Liver (tissue), 9 donors: Measurements from ENCODE around the gene CAPZB. TPM values are rescaled to one million over a fixed set of nuclear protein-coding genes. Genes with fewer than 3 reads are reported as not detected.

ENCODE experiments used
- DNase-seq: peaks from one replicate; pipeline ENCODE4 v3.0.0-alpha.2; 2017; ENCODE audit warnings: low spot score
- H3K27ac ChIP-seq, 2 donors: one replicate each; pipeline ENCODE4 v1.7.0; 2013; ENCODE audit warnings: inconsistent platforms in 2 of 2, low read length in 2 of 2, control low read depth in 1 of 2, low read depth in 1 of 2, mild to moderate bottlenecking in 1 of 2
- H3K27me3 ChIP-seq, 4 donors: one replicate each; pipeline versions ENCODE4 v1.6.1 to v1.7.0; 2013; ENCODE audit warnings: low read length in 3 of 4, inconsistent platforms in 1 of 4, mild to moderate bottlenecking in 1 of 4, moderate library complexity in 1 of 4; ENCODE audit not compliant: control insufficient read depth in 4 of 4, insufficient read depth in 4 of 4
- H3K36me3 ChIP-seq, 4 donors: one replicate each; pipeline versions ENCODE4 v1.6.1 to v1.7.0; 2013; ENCODE audit warnings: low read length in 3 of 4, mild to moderate bottlenecking in 3 of 4, low read depth in 1 of 4, moderate library complexity in 1 of 4; ENCODE audit not compliant: control insufficient read depth in 4 of 4, insufficient read depth in 3 of 4
- H3K4me1 ChIP-seq, 4 donors: one replicate each; pipeline versions ENCODE4 v1.6.1 to v1.7.0; 2013; ENCODE audit warnings: low read length in 3 of 4, mild to moderate bottlenecking in 3 of 4, moderate library complexity in 1 of 4; ENCODE audit not compliant: control insufficient read depth in 4 of 4, insufficient read depth in 4 of 4
- H3K4me3 ChIP-seq, 3 donors: one replicate each; pipeline versions ENCODE4 v1.6.1 to v1.7.0; 2013; ENCODE audit warnings: low read length in 3 of 3, control low read depth in 1 of 3, low read depth in 1 of 3, mild to moderate bottlenecking in 1 of 3
- H3K9ac ChIP-seq, 2 donors: one replicate each; pipeline ENCODE4 v1.7.0; 2013; ENCODE audit warnings: low read length in 2 of 2, mild to moderate bottlenecking in 2 of 2, moderate library complexity in 2 of 2, control low read depth in 1 of 2, low read depth in 1 of 2
- H3K9me3 ChIP-seq, 4 donors: one replicate each; pipeline versions ENCODE4 v1.6.1 to v1.7.0; 2013; ENCODE audit warnings: low read length in 3 of 4; ENCODE audit not compliant: control insufficient read depth in 4 of 4
- ATF3 ChIP-seq: IDR thresholded peaks from 2 replicates; pipeline ENCODE4 v1.6.1; 2016; ENCODE audit warnings: antibody characterized with exemption
- CTCF ChIP-seq: fragments of 150-350 bp; IDR thresholded peaks from 2 replicates; pipeline ENCODE4 v1.5.1; 2017; ENCODE audit warnings: improper control_type of control experiment, low read depth, low read length; ENCODE audit not compliant: missing input control
- EGR1 ChIP-seq, 2 donors: IDR thresholded peaks; 2 replicates each; pipeline ENCODE4 v1.6.1; 2016 to 2018; ENCODE audit warnings: antibody characterized with exemption in 2 of 2, low read depth in 2 of 2
- FOXA1 ChIP-seq: IDR thresholded peaks from 2 replicates; pipeline ENCODE4 v1.6.1; 2016; ENCODE audit warnings: antibody characterized with exemption
- FOXA2 ChIP-seq: IDR thresholded peaks from 2 replicates; pipeline ENCODE4 v1.6.1; 2016; ENCODE audit warnings: antibody characterized with exemption
- GABPA ChIP-seq, 2 donors: IDR thresholded peaks in 1 of 2; conservative IDR thresholded peaks in 1 of 2; 2 replicates each; pipeline ENCODE4 v1.6.1; 2016; ENCODE audit warnings: antibody characterized with exemption in 2 of 2, mild to moderate bottlenecking in 1 of 2, moderate library complexity in 1 of 2
- HNF4A ChIP-seq, 2 donors: conservative IDR thresholded peaks; 2 replicates each; pipeline ENCODE4 v1.6.1; 2016; ENCODE audit warnings: antibody characterized with exemption in 2 of 2, mild to moderate bottlenecking in 2 of 2
- HNF4G ChIP-seq: IDR thresholded peaks from 2 replicates; pipeline ENCODE4 v1.6.1; 2016; ENCODE audit warnings: antibody characterized with exemption
- JUND ChIP-seq, 2 donors: IDR thresholded peaks; 2 replicates each; pipeline ENCODE4 v1.6.1; 2016; ENCODE audit warnings: antibody characterized with exemption in 2 of 2
- MAX ChIP-seq: IDR thresholded peaks from 2 replicates; pipeline ENCODE4 v1.6.1; 2016; ENCODE audit warnings: antibody characterized with exemption
- NR2F2 ChIP-seq: IDR thresholded peaks from 2 replicates; pipeline ENCODE4 v1.6.1; 2016; ENCODE audit warnings: antibody characterized with exemption
- RAD21 ChIP-seq, 2 donors: IDR thresholded peaks; 2 replicates each; pipeline ENCODE4 v1.6.1; 2016; ENCODE audit warnings: antibody characterized with exemption in 2 of 2, mild to moderate bottlenecking in 2 of 2
- REST ChIP-seq: IDR thresholded peaks from 2 replicates; pipeline ENCODE4 v1.6.1; 2016; ENCODE audit warnings: antibody characterized with exemption, mild to moderate bottlenecking
- RXRA ChIP-seq, 2 donors: IDR thresholded peaks; 2 replicates each; pipeline ENCODE4 v1.6.1; 2017 to 2018; ENCODE audit warnings: antibody characterized with exemption in 2 of 2, mild to moderate bottlenecking in 1 of 2
- SP1 ChIP-seq: IDR thresholded peaks from 2 replicates; pipeline ENCODE4 v1.6.1; 2018; ENCODE audit warnings: antibody characterized with exemption, mild to moderate bottlenecking
- TAF1 ChIP-seq: conservative IDR thresholded peaks from 2 replicates; pipeline ENCODE4 v1.6.1; 2016; ENCODE audit warnings: antibody characterized with exemption, mild to moderate bottlenecking
- YY1 ChIP-seq: IDR thresholded peaks from 2 replicates; pipeline ENCODE4 v1.6.1; 2016; ENCODE audit warnings: antibody characterized with exemption, mild to moderate bottlenecking
- ZBTB33 ChIP-seq: IDR thresholded peaks from 2 replicates; pipeline ENCODE4 v1.6.1; 2016; ENCODE audit warnings: antibody characterized with exemption
- WGBS: extraction: QIAGEN DNeasy Blood & Tissue Kit; methylation state at CpG from one replicate; pipeline ENCODE4 v1.1.7; 2013; 5-methylcytosine and 5-hydroxymethylcytosine counted together
- polyA plus RNA-seq, 2 donors: library from polyadenylated mRNA; stranded (reverse) in 1 of 2; unstranded in 1 of 2; fragments of 200-250 nt in 1 of 2; fragments of >200 nt in 1 of 2; fragmentation: Nextera tagmentation in 1 of 2; extraction: Ambion mirVana in 1 of 2; gene quantifications; one replicate each; pipeline versions ENCODE4 v1.2.1 to v1.2.3, GENCODE V29; 2013 to 2015
- total RNA-seq, 2 donors: library from RNA; depleted of rRNA; stranded (reverse); fragments of >200 nt; gene quantifications; one replicate each; pipeline ENCODE4 v1.2.3, GENCODE V29; 2014
- donor health status: healthy.
- donor health status: healthy.
- donor health status: healthy.
- donor health status: healthy.
- donor health status: healthy.

Gene CAPZB
- total and polyA plus RNA-seq, 4 donors, result 38.3 to 98.9 (median 51.1) TPM

- no peak overlapping the region for H3K27ac ChIP-seq
- DNase-seq, result no peak
- H3K9me3 ChIP-seq, result no peaks in the 10 kb centered on the region
- TF ChIP-seq JUND (IDR thresholded peaks at IDR 0.05) (no peak), SP1 (no peak), FOXA2 (no peak)
- H3K4me3 ChIP-seq, result no peak overlapping the region
- H3K4me1 ChIP-seq, result no peaks in the 10 kb centered on the region
- no peaks in the 10 kb centered on the region for H3K36me3 ChIP-seq
- H3K27me3 ChIP-seq, result no peaks in the 10 kb centered on the region
- 90% methylated on average over 2 of the region's 2 CpGs for WGBS
- no peak overlapping the region for H3K9ac ChIP-seq
Measured at GRCh38 chr1:19493547-19493946, 8.2 kb upstream of the CAPZB start.

- no peak for DNase-seq
- H3K9ac ChIP-seq, result no peak overlapping the region
- WGBS, result 62% methylated on average over 2 of the region's 2 CpGs
- H3K27ac ChIP-seq, result no peak overlapping the region
- no peaks in the 10 kb centered on the region for H3K9me3 ChIP-seq
- TF ChIP-seq HNF4G (no peak), GABPA (IDR thresholded peaks at IDR 0.05 in 1 of 2, conservative IDR thresholded peaks at IDR 0.05 in 1 of 2) (no peak), MAX (no peak), CTCF (no peak), TAF1 (no peak), FOXA1 (no peak), JUND (IDR thresholded peaks at IDR 0.05) (no peak), ATF3 (no peak), EGR1 (IDR thresholded peaks at IDR 0.05; ENCODE audit: low read depth in 2 of 2) (no peak), HNF4A (conservative IDR thresholded peaks at IDR 0.05) (no peak), NR2F2 (no peak), RXRA (IDR thresholded peaks at IDR 0.05) (no peak), YY1 (no peak), REST (no peak), SP1 (no peak), FOXA2 (no peak), ZBTB33 (no peak), RAD21 (IDR thresholded peaks at IDR 0.05) (no peak)
- no peaks in the 10 kb centered on the region for H3K36me3 ChIP-seq
- H3K27me3 ChIP-seq, result no peaks in the 10 kb centered on the region
- no peak overlapping the region for H3K4me3 ChIP-seq
- peaks cover 5 to 15% (median 8%) of the 10 kb centered on the region in 4 donors for H3K4me1 ChIP-seq
Measured at GRCh38 chr1:19489996-19490395, 4.7 kb upstream of the CAPZB start.
